ENCODE results near the gene ZNF746. TPM values are rescaled to one million over a fixed set of nuclear protein-coding genes. Genes with fewer than 3 reads are reported as not detected.

Gene ZNF746
- polyA plus RNA-seq (2012; ENCODE audit: insufficient read depth, insufficient read length): 11.4 TPM

DNA sequence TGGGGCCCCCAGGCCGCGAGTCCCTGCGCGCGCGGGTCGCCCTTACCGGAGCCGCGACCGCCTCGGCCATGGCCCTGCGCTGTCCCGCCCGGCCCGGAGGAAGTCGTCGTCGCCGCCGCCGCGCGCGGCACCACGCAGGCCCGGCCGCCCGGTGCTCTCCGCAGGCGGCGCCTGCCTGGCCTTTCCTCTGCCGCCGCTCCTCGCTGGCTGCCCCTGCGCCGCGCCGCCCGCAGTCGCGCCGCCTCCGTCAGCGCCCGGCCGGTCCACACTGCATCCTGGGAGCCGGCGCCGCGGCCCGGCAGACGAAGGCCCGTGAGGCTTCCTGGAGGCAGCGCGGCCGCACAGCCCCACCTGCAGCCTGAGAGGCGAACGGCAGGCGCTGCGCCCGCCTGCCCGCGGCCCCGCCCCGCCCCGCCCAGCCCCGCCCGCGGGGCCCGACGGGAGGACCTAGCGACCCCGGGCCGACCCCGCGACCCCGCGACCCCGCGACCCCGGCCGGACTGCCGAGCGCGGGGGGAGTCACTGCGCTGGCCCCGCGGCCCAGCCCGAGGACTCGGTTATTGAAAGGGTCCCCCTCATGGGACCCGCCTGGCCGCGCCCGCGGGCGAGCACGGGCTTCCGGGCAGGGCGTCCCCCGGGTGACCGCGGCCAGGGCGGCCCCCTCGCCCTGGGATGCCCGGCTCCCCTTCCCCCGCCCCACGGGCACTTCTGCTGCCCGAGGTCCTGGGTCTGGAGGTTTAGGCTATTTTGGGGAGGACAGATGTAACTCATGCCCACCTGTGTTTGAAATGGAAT, at the start of gene ZNF746:
ZNF746 (minus strand) TSS at position 343 of the 795 bp plus-strand sequence; CDS start at position 70, 273 bp downstream.
- H3K4me3 ChIP-seq (ENCODE audit: low read length): peak within 1 kb of the TSS; percentile 63
- DNase-seq (ENCODE audit: low read depth, low spot score): peak; percentile 53

DNA sequence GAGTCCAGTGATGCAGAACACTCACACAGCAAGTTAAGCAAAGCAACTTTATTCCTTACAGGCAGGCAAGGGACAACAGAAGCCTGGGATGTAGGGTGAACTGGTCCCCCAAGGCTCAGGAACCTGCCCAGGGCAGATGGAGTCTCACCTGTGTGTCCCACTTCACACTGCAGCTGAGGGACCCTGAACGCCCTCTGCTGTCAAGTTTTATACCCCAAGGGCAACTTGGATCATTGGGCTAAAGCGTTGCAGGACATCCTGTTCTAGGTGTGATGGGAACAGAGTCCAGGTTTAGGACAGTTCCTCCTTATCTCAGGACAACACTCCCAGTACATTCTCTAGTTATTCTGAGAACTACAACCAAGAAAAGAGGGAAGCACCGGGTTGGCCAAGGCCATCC, 49.5 kb upstream of the ZNF746 start:
- DNase-seq (ENCODE audit: low read depth, low spot score): no peak

GRCh38 chr7:149546331-149546730, 48.7 kb upstream of the ZNF746 start:
- no peak overlapping the region for H3K4me3 ChIP-seq (ENCODE audit: low read length)

More for the DNA sequence above, 49.5 kb upstream of the ZNF746 start:
- no peak overlapping the region for H3K4me3 ChIP-seq (ENCODE audit: low read length)

GRCh38 chr7:149544028-149544427, 46.4 kb upstream of the ZNF746 start:
- H3K4me3 ChIP-seq (ENCODE audit: low read length): no peak overlapping the region
- DNase-seq (ENCODE audit: low read depth, low spot score): no peak

More at GRCh38 chr7:149546331-149546730, 48.7 kb upstream of the ZNF746 start:
- no peak for DNase-seq (ENCODE audit: low read depth, low spot score)

DNA sequence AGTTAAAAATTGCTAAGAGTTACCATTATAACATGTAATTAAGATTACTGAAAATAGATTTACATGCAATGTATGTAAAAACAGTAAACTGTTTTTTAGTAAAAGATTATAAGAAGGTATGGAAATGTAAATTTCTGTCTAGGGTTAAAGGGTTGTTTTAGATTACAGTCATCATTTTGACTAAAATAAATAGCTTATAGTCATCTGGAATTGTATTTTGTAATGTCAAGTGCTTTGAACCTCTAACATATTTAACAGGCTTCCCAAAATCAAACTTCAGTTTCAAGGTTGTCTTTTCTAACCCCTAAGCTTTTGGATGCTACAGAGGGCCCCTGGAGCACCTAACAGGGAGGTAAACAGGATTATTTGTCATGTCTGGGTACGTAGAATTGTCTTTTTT, 35.0 kb upstream of the ZNF746 start:
- DNase-seq (ENCODE audit: low read depth, low spot score): no peak
- H3K4me3 ChIP-seq (ENCODE audit: low read length): no peak overlapping the region

DNA sequence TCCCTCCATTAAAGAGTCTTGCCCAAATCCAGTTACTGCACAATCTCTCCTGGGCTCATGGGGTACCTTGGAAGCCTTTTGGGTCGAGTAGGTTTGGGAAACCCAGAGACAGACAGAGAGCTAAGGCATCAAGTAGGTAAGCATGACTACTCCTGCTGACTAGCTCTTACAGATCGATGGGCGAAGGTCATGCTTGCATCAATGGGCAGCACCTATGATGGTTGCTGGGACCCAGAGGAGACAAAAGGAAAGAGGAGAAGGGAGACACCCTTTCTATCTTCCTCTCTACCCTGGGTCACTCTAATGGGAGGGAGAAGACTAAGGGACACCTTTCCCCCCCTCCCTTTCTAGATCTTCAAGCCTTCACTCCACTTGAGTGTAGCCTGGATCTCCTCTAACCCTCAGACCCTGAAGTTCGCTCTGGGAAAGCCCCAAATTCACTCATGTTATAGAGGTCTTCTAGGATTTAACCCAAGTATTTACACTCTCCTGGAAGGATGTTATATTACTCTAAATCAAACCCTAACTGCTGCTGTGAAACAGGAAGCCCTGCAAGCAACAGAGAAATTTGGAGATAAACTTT, 31.6 kb upstream of the ZNF746 start:
- H3K4me3 ChIP-seq (ENCODE audit: low read length): no peak overlapping the region
- no peak for DNase-seq (ENCODE audit: low read depth, low spot score)

GRCh38 chr7:149527414-149527813, 29.8 kb upstream of the ZNF746 start:
- no peak for DNase-seq (ENCODE audit: low read depth, low spot score)

GRCh38 chr7:149525280-149525679, 27.7 kb upstream of the ZNF746 start:
- H3K4me3 ChIP-seq (ENCODE audit: low read length): no peak overlapping the region
- no peak for DNase-seq (ENCODE audit: low read depth, low spot score)

More at GRCh38 chr7:149527414-149527813, 29.8 kb upstream of the ZNF746 start:
- no peak overlapping the region for H3K4me3 ChIP-seq (ENCODE audit: low read length)

DNA sequence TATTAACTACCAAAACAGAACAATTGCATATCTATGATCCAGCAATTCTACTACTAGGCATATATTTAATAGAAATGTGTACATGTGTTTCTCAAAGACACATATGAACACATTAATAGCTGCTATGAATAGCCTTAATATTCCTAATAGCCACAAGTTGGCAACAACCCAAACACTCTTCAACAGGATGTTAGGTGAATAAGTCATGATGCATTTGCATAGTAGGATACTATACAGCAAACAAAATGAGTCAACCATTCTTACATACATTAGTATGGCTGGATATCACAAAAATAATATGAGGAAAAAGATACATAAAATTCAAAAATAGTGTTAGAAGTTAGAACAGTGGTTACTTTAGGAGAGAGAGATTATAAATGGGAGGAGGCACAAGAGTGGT, 26.8 kb upstream of the ZNF746 start:
- no peak for DNase-seq (ENCODE audit: low read depth, low spot score)
- no peak overlapping the region for H3K4me3 ChIP-seq (ENCODE audit: low read length)

DNA sequence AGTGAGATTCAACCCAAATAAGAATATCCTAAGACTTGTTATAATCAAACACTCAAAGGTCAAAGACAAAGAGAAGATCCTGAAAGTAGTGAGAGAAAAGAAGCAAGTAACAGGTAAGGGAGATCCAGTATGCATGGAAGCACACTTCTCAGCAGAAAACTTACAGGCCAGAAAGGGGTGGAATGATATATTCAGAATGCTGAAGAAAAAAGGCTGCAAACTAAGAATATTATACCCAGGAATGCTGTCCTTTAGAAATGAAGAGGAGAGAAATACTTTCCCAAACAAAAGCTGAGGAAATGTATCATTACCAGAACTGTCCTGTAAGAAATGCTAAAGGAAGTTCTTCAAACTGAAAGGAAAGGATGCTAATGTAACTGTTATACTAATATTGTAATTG, 12.6 kb upstream of the ZNF746 start:
- no peak overlapping the region for H3K4me3 ChIP-seq (ENCODE audit: low read length)
- no peak for DNase-seq (ENCODE audit: low read depth, low spot score)

GRCh38 chr7:149509774-149510173, 12.2 kb upstream of the ZNF746 start:
- DNase-seq (ENCODE audit: low read depth, low spot score): no peak
- no peak overlapping the region for H3K4me3 ChIP-seq (ENCODE audit: low read length)

DNA sequence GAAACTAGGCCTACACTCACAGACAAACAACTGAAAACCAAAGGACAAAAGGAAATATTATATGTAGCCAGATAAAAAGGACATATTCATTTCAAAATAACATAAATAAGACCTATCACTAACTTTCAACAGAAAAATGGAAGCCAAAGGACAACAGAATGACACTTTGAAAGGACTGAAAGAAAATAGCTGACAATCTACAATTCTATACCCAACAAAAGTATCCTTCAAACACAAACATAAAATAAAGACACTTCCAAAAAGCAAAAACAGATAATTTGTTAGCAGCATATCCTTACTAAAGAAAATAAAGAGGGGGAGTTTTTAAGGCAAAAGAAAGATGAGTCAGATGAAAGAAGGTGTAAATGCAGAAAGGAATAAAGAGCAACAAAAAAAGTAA, 7.9 kb upstream of the ZNF746 start:
- H3K4me3 ChIP-seq (ENCODE audit: low read length): no peak overlapping the region
- DNase-seq (ENCODE audit: low read depth, low spot score): no peak

- DNase-seq (ENCODE audit: low read depth, low spot score): no peak
- no peak overlapping the region for H3K4me3 ChIP-seq (ENCODE audit: low read length)
Measured at GRCh38 chr7:149501651-149502050, 4.0 kb upstream of the ZNF746 start.

DNA sequence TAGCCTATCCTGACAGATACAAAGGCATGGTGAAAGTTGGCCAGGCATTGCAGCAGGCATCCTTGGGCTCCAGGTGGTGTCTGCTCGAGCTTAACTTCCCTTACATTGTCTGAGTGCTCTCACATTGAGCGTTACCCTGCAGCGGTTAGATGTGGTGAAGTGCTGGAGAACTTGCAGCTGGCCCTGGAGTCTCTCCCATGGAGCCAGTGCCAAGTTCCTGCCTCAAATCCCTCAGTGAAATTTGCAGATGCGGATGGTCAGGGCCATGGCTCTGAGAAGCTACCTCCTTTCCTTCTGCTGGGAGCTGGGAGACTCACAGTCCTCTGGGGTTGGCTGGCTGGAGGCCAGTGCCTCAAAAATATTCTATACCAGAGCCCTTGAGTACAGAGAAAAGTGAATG, 3.3 kb upstream of the ZNF746 start:
- no peak for DNase-seq (ENCODE audit: low read depth, low spot score)
- no peak overlapping the region for H3K4me3 ChIP-seq (ENCODE audit: low read length)

GRCh38 chr7:149500201-149500600, 2.6 kb upstream of the ZNF746 start:
- peak; percentile 53 for DNase-seq (ENCODE audit: low read depth, low spot score)
- no peak overlapping the region for H3K4me3 ChIP-seq (ENCODE audit: low read length)

GRCh38 chr7:149498811-149499210, 1.2 kb upstream of the ZNF746 start:
- H3K4me3 ChIP-seq (ENCODE audit: low read length): no peak overlapping the region
- no peak for DNase-seq (ENCODE audit: low read depth, low spot score)

DNA sequence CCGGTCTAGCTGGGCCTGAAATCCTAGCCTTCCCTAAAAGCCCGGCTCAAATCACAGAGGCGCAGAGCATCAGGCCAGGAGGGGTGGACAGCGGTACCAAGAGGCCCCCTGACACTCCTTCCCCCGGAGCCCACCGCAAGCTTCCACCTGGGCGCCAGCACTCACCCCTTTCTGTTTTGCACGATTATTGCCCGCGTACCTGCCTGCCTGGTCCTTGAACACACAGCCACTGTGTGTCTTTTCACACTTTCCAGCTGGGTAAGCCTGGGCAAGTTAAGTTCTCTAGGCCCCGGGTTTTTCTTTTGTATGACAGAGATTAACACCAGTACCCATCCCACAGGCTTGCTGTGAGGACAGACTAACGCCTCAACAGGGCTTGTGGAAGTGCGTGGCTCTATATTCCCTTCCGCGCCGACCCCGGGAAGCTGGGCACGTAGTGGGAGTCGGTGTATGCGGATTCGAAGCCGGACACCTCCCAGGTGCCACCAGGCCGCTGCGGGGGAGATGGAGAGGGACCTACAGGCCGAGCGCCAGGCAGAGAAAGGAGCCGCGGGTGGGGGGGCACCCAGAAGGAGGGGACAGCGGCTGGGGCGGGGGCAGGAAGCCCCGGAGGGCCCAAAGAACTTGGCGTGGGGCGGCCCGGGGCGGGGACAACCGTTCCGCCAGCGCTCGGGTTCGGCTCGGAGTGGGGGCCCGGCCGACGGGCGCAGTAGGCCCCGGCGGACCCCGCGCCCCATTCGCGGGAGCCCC, 792 bp downstream of the ZNF746 start:
- no peak for DNase-seq (ENCODE audit: low read depth, low spot score)
- H3K4me3 ChIP-seq (ENCODE audit: low read length): peak overlapping the region; percentile 63

DNA sequence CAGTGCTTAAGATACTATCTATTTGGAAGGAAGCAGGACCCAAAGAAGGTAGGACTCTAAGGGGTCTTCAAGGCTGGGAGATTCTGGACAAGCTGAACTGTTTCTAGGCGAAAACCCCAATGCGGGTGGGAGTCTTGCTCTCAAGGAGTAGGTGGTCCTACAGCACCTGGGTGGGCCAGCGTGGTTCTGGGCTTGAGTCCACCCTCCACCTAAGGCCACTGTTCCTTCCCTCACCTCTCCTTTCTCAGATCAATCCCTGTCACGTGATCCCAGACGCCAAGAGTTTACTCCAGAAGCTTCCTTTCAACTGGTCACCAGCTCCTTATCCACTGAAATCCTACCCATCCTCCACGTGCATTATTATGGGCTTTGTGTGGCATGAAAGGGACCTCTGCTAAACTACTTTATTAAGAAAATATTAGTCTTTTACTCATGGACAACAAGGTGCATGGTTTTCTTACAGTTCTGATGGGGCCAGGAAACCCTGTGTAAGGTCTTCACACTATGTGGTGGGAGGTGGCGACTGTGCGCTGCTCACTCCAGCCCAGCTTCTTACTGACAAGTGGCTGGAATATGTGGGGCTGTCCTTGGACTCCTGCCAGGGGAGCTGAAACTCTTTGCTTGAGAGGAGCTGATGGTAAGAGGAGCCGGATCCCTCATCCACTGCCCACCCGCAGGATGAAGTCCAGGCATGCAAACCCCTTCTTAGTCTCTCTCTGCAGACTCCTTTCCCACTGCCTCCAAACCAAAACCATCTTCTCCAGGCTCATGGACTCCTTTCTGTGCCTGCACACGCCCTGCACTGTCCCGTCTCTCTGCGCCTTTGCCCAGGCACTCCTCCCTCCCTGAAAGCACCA, 1.6 kb downstream of the ZNF746 start:
- no peak for DNase-seq (ENCODE audit: low read depth, low spot score)
- peak overlapping the region; percentile 63 for H3K4me3 ChIP-seq (ENCODE audit: low read length)

GRCh38 chr7:149494738-149495368, 2.8 kb downstream of the ZNF746 start:
- H3K4me3 ChIP-seq (ENCODE audit: low read length): no peak overlapping the region
- no peak for DNase-seq (ENCODE audit: low read depth, low spot score)

Measured in Jurkat, Clone E6-1 (cell line).